Thymus (tissue), 11 donors: ENCODE results near the gene ARHGEF17. TPM values are rescaled to one million over a fixed set of nuclear protein-coding genes. Genes with fewer than 3 reads are reported as not detected.

Source experiments
- DNase-seq, 9 donors: peaks; one replicate each; pipeline ENCODE4 v3.0.0-alpha.2; 2013; ENCODE audit warnings: low spot score in 9 of 9, low read depth in 6 of 9, missing footprints in 1 of 9
- H3K27ac ChIP-seq, 2 donors: one replicate each; pipeline ENCODE4 v1.5.1; 2013; ENCODE audit warnings: control low read depth in 1 of 2, low read depth in 1 of 2, low read length in 1 of 2, mild to moderate bottlenecking in 1 of 2, moderate library complexity in 1 of 2
- H3K27me3 ChIP-seq, 2 donors: one replicate each; pipeline ENCODE4 v1.5.1; 2013; ENCODE audit warnings: low read length in 1 of 2; ENCODE audit not compliant: control insufficient read depth in 2 of 2, insufficient read depth in 1 of 2
- H3K36me3 ChIP-seq, 2 donors: one replicate each; pipeline ENCODE4 v1.5.1; 2013; ENCODE audit warnings: low read length in 1 of 2, mild to moderate bottlenecking in 1 of 2, moderate library complexity in 1 of 2; ENCODE audit not compliant: control insufficient read depth in 2 of 2, insufficient read depth in 2 of 2
- H3K4me1 ChIP-seq, 2 donors: one replicate each; pipeline ENCODE4 v1.5.1; 2013; ENCODE audit warnings: low read length in 2 of 2; ENCODE audit not compliant: control insufficient read depth in 2 of 2, insufficient read depth in 2 of 2
- H3K4me3 ChIP-seq, 2 donors: one replicate each; pipeline ENCODE4 v1.5.1; 2013; ENCODE audit warnings: low read length in 2 of 2, control low read depth in 1 of 2, mild to moderate bottlenecking in 1 of 2
- H3K9me3 ChIP-seq, 2 donors: one replicate each; pipeline ENCODE4 v1.5.1; 2013; ENCODE audit warnings: low read length in 1 of 2, mild to moderate bottlenecking in 1 of 2; ENCODE audit not compliant: control insufficient read depth in 2 of 2, insufficient read depth in 1 of 2
- WGBS: extraction: QIAGEN DNeasy Blood & Tissue Kit; methylation state at CpG from one replicate; pipeline ENCODE4 v1.1.7; 2013; 5-methylcytosine and 5-hydroxymethylcytosine counted together
- polyA plus RNA-seq: library from polyadenylated mRNA; stranded (reverse); fragments of 200-250 nt; gene quantifications from one replicate; pipeline ENCODE4 v1.2.3, GENCODE V29; 2013
- total RNA-seq: library from RNA; stranded (reverse); fragments of 120-200 nt; gene quantifications from one replicate; pipeline ENCODE4 v1.2.4, GENCODE V29; 2013
- donor health status: healthy.

The ARHGEF17 gene
- total and polyA plus RNA-seq, 2 donors: 2.5 to 8.9 TPM

DNA sequence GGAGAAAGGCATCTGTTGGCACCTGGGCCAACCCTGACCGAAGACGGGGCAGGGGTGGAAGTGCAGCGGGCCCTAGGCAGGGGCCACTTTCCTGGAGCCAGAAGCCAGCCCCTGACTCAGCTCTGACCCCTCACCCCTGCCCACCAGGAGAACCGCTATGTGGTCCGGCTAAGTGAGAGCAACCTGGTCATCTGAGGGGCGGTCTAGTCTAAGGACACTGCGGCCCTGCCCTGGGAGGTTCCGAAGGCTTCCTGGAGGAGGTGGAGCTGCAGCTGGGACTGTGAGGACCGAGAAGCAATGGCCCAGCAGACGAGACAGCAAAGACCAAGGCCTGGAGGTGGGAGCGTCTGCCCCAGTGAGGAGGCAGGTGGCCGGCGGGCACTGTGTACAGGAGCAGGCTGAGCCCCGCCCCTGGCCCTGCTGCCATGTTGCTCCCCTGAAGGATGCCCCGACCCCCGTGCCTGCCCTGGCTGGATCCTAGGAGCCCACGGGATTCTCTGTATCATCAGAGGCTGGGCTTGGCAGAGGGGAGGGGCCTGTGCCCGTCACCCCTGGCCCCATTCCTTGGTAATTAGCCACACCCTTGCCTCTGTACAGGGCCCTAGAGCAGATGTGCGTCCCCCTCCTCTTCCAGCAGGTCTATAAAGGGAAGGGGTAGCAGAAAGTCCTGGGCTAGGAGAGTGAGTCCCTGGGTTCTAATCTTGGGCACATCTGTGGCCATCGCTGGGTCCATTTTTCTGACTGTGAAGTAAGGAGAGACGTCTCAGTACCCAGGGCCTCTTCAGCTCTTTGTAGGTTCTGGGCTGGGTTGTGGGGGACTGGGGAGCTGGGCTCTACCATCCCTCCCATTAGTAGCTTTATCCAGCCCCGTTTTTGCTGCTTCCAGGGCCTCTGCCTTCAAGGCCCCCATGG is 87.5 kb downstream of the ARHGEF17 start:
- Histone ChIP-seq H3K27ac (no peak overlapping the region), H3K9me3 (no peaks in the 10 kb centered on the region), H3K4me3 (no peak overlapping the region), H3K36me3 (peaks cover 35 to 44% of the 10 kb centered on the region in 2 donors), H3K27me3 (no peaks in the 10 kb centered on the region), H3K4me1 (no peaks in the 10 kb centered on the region)
- no peak for DNase-seq
- WGBS: 95% methylated on average over 22 of the region's 22 CpGs

GRCh38 chr11:73396251-73396930 is 88.3 kb downstream of the ARHGEF17 start:
- 96% methylated on average over 6 of the region's 6 CpGs for WGBS
- no peak for DNase-seq
- Histone ChIP-seq H3K36me3 (peaks cover 35 to 40% of the 10 kb centered on the region in 2 donors), H3K4me3 (no peak overlapping the region), H3K27ac (no peak overlapping the region), H3K27me3 (no peaks in the 10 kb centered on the region), H3K9me3 (no peaks in the 10 kb centered on the region), H3K4me1 (no peaks in the 10 kb centered on the region)

DNA sequence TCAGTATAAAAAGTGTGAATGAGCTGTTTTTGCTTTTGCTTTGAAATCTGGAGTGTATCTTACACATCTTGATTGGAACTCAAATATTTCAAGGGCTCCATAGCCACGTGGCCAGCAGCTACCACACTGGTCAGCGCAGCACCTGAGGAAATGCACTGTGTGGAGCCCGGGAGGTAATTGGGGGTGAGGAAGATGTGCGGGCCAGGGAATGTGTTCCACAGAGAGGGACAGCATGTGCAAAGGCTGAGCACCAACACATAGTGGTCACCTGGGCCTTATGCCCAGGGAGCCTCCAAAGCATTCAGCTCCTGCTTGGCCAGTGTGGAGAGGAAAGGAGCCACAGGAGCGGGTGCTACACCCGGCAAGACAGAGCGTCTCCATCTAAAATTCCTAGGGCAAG is 88.9 kb downstream of the ARHGEF17 start:
- WGBS: 98% methylated on average over 7 of the region's 7 CpGs
- DNase-seq: no peak
- Histone ChIP-seq H3K4me1 (no peaks in the 10 kb centered on the region), H3K27ac (no peak overlapping the region), H3K4me3 (no peak overlapping the region), H3K27me3 (no peaks in the 10 kb centered on the region), H3K9me3 (no peaks in the 10 kb centered on the region), H3K36me3 (peaks cover 39 to 42% of the 10 kb centered on the region in 2 donors)

DNA sequence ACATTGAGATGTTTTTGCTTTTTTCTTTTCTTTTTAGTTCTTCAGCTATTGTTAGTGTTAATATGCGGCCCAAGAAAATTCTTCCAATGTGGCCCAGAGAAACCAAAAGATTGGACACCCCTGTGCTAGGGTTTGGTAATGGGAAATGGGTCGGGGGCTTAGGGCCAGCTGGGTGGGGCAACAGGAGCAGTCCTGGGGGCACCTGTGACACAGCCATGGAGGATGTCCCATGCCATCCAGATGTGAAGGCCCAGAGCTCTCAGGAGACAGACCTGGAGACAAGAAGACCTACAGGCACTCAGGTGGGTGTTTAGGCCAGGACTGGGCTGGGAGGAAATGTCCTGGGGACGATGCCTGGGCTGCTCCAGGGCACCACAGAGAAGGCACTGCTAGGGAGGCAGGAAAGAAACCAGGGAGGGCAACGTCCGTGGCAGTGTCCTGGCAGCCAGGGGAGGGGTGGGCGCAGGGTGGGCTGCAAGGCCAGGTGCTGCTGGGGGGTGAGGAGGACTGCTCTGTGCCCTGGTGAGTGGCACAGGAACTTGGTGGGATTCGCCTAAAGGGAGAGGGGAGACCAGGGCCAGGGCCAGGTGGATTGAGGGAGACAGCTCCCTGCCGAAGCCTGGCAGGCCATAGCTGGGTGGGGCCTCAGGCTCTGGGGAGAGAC is 89.5 kb downstream of the ARHGEF17 start:
- H3K27ac ChIP-seq: no peak overlapping the region
- no peaks in the 10 kb centered on the region for H3K4me1 ChIP-seq
- H3K27me3 ChIP-seq: no peaks in the 10 kb centered on the region
- no peaks in the 10 kb centered on the region for H3K9me3 ChIP-seq
- no peak overlapping the region for H3K4me3 ChIP-seq
- H3K36me3 ChIP-seq: peaks cover 39 to 42% of the 10 kb centered on the region in 2 donors
- DNase-seq: no peak
- 97% methylated on average over 8 of the region's 8 CpGs for WGBS

DNA sequence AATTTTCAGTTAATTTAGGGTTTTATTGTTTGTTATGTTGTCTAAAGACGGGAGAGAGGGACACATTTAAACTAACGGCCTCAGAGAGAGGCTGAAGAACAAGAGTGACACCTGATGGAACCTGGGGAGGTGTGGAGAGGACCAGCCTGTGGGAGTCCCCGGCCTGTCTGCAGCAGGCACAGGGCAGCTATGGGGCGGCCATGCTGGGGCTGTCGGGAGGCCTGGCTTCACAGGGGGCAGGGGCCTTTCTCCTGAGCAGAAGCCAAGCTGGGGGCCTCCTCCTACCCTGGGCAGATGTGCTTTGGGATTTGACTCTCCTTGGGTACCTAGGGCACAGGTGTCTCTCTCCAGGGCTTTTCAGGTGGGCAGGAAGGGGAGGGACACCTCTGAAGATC is 90.1 kb downstream of the ARHGEF17 start:
- Histone ChIP-seq H3K27ac (no peak overlapping the region), H3K27me3 (no peaks in the 10 kb centered on the region), H3K9me3 (no peaks in the 10 kb centered on the region), H3K4me1 (no peaks in the 10 kb centered on the region), H3K4me3 (no peak overlapping the region), H3K36me3 (peaks cover 34 to 43% of the 10 kb centered on the region in 2 donors)
- no peak for DNase-seq
- WGBS: 96% methylated on average over 5 of the region's 5 CpGs

- no peak for DNase-seq
- 99% methylated on average over 2 of the region's 2 CpGs for WGBS
- no peak overlapping the region for H3K27ac ChIP-seq
- H3K4me1 ChIP-seq: no peaks in the 10 kb centered on the region
- no peaks in the 10 kb centered on the region for H3K9me3 ChIP-seq
- peaks cover 37 to 43% of the 10 kb centered on the region in 2 donors for H3K36me3 ChIP-seq
- H3K4me3 ChIP-seq: no peak overlapping the region
- H3K27me3 ChIP-seq: no peaks in the 10 kb centered on the region
These were observed 90.6 kb downstream of the ARHGEF17 start for GRCh38 chr11:73398721-73399120.

GRCh38 chr11:73399159-73399590 is 91.1 kb downstream of the ARHGEF17 start:
- H3K27ac ChIP-seq: no peak overlapping the region
- no peak for DNase-seq
- H3K36me3 ChIP-seq: peaks cover 41 to 45% of the 10 kb centered on the region in 2 donors
- no peaks in the 10 kb centered on the region for H3K27me3 ChIP-seq
- no peaks in the 10 kb centered on the region for H3K9me3 ChIP-seq
- WGBS: 95% methylated on average over 6 of the region's 6 CpGs
- no peak overlapping the region for H3K4me3 ChIP-seq
- H3K4me1 ChIP-seq: no peaks in the 10 kb centered on the region

- Histone ChIP-seq H3K27ac (no peak overlapping the region), H3K27me3 (no peaks in the 10 kb centered on the region), H3K4me1 (no peaks in the 10 kb centered on the region), H3K4me3 (no peak overlapping the region), H3K36me3 (peaks cover 41 to 44% of the 10 kb centered on the region in 2 donors), H3K9me3 (no peaks in the 10 kb centered on the region)
- 72% methylated on average over 4 of the region's 4 CpGs for WGBS
- no peak for DNase-seq
These were observed 91.6 kb downstream of the ARHGEF17 start for GRCh38 chr11:73399636-73400035.

DNA sequence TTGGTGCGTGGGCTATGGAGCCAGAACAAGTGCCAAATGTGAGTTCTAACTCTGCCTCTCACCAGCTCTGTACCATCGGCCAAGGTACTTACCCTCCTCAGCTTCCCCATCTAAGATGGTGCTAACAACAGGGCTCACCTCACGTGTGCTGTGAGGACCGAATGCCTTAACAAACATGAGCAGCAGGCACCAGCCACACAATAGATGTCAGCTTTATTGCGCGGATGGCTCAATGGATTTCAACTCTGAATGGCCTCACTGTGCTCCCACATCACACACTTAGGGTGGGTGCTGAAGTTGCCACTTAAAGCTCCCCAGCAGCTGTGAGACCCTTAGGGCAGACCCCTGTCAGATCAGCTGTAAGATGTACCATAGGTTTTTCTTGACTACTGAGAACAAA is 92.2 kb downstream of the ARHGEF17 start:
- DNase-seq: no peak
- WGBS: 97% methylated on average over 6 of the region's 6 CpGs
- no peak overlapping the region for H3K4me3 ChIP-seq
- no peaks in the 10 kb centered on the region for H3K4me1 ChIP-seq
- no peaks in the 10 kb centered on the region for H3K9me3 ChIP-seq
- no peak overlapping the region for H3K27ac ChIP-seq
- no peaks in the 10 kb centered on the region for H3K27me3 ChIP-seq
- peaks cover 41 to 50% of the 10 kb centered on the region in 2 donors for H3K36me3 ChIP-seq
